GM19328 (cell line): ENCODE results near the gene GZMM.

Experiments used
- ATAC-seq: cut with Tn5 transposase; IDR thresholded peaks from one replicate; pipeline ENCODE4 v1.9.1; 2021; ENCODE audit warnings: mild to moderate bottlenecking, moderate library complexity; ENCODE audit not compliant: unreplicated experiment

GZMM gene

DNA sequence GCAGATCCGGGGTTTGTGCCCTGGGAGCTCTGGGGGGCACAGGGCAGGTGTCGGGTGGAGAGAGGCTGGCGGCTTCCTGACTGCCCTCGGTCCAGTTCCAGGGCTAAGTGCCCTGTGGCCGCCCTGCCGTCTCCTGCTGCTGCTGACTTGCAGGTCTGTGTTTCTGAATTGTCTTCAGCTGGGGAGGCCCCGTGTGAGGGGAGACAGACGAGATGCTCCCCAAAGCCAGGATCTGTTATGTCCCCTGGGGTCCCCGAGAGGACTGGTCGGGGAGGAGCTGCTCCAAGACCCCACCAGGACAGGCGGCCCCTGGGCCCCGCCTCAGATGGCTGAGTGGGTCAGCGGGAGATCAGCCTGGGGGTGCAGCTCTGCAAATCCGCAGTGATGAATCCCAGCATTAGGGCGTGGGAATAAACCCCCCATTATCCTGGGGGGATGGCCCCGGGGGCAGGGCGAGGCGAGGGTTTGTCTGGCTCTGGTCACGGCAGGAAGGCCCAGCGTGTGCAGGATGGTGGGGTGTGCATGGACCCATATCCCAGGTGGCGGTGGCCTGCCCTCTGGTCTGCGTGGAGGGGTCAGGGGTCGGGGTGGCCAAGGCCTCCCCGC, 50.5 kb downstream of the GZMM start:
- ATAC-seq, result no peak

DNA sequence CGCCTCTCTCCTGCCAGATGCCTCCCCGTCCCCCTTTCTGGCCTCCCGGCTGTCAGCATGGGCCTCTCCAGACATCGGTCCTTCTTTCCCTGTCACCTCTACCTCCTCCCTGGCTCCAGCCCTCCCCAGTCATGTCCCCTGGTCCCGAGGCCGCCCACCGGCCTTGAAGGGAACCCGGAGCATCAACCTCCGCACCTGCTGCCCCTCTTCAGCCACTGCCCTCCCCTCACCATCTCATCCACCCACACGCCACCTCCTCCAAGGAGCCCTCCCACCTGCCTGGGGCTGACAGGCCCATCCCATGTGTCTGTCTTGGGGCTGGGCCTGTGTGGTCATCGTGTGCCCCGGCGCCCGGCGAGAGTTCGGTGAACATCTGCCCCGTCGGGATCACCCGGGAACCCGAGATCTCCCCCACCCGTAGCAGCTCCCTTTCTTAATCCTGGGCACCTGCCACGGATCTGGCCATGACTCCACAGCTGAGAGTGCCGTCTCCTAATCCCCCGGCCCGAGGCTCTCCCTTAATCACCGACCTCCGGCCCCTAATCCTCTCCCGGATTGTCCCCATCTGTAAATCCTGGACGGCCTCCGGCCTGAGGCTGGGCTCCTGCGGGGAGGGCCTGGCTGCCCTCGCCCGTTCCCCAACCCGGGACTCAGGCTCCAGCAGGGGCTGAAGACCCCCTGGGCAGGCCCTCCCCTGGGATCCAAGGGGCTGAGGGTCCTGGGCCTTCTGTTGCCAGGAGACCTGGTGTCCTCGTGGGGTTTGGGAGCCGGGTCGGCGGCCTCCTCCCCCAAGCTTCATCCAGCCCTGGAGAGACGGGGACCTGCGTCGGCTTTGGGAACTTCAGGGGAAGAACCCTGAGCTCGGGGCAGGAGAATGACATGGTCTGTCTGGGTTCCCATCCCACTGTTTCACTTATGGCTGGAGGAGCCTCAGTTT, 51.7 kb downstream of the GZMM start:
- ATAC-seq, result no peak

GRCh38 chr19:596263-596655, 52.4 kb downstream of the GZMM start:
- no peak for ATAC-seq

- no peak for ATAC-seq
These were observed 53.8 kb downstream of the GZMM start for GRCh38 chr19:597406-598315.
